Activated CD4-positive, alpha-beta T cell treated with anti-CD3 and anti-CD28 coated beads, Interleukin-2, amount 10 ng/mL, durations not matched to agents 24 days and 14 days (primary cell): ENCODE measurements around the gene LCE1A. TPM values are rescaled to one million over a fixed set of nuclear protein-coding genes. Genes with fewer than 3 reads are reported as not detected.

ENCODE experiments used
- DNase-seq: peaks from one replicate; pipeline ENCODE4 v3.0.0; 2022
- H3K27ac Mint-ChIP-seq: one replicate; pipeline ENCODE4 v1.8.0; 2022; ENCODE audit warnings: mild to moderate bottlenecking, mixed read lengths
- H3K27me3 Mint-ChIP-seq: one replicate; pipeline ENCODE4 v1.8.0; 2022; ENCODE audit warnings: mixed read lengths
- H3K36me3 Mint-ChIP-seq: one replicate; pipeline ENCODE4 v1.8.0; 2022; ENCODE audit warnings: low read depth, mild to moderate bottlenecking, mixed read lengths
- H3K4me1 Mint-ChIP-seq: one replicate; pipeline ENCODE4 v1.8.0; 2021; ENCODE audit warnings: mixed read lengths
- H3K4me3 Mint-ChIP-seq: one replicate; pipeline ENCODE4 v1.8.0; 2022; ENCODE audit warnings: mild to moderate bottlenecking, moderate library complexity, mixed read lengths
- H3K9me3 Mint-ChIP-seq: one replicate; pipeline ENCODE4 v1.8.0; 2021; ENCODE audit warnings: mixed read lengths
- intact Hi-C: fragments of 100-400 bp; cut with micrococcal nuclease; formaldehyde crosslinking; loops from one replicate; pipeline ENCODE4 v1.15.1; 2023
- total RNA-seq: library from RNA; stranded (reverse); gene quantifications from 2 replicates; pipeline ENCODE4 v1.2.3, GENCODE V29; 2022

Gene LCE1A, protein sequence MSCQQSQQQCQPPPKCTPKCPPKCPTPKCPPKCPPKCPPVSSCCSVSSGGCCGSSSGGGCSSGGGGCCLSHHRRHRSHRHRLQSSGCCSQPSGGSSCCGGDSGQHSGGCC
- not detected in 2 replicates for total RNA-seq

GRCh38 chr1:152827173-152827572 lies at the start of gene LCE1A:
Gene LCE1A (plus strand): TSS chr1:152827473. CDS start chr1:152827473, 0 bp downstream.
- no peak for DNase-seq
- Mint-ChIP-seq H3K27me3 (peaks cover 8% of the 10 kb centered on the region), H3K36me3 (no peaks in the 10 kb centered on the region), H3K4me1 (no peaks in the 10 kb centered on the region), H3K4me3 (no peak within 1 kb of the TSS), H3K27ac (no peak within 1 kb of the TSS), H3K9me3 (no peaks in the 10 kb centered on the region)
- intact Hi-C loops = no loop called here

DNA sequence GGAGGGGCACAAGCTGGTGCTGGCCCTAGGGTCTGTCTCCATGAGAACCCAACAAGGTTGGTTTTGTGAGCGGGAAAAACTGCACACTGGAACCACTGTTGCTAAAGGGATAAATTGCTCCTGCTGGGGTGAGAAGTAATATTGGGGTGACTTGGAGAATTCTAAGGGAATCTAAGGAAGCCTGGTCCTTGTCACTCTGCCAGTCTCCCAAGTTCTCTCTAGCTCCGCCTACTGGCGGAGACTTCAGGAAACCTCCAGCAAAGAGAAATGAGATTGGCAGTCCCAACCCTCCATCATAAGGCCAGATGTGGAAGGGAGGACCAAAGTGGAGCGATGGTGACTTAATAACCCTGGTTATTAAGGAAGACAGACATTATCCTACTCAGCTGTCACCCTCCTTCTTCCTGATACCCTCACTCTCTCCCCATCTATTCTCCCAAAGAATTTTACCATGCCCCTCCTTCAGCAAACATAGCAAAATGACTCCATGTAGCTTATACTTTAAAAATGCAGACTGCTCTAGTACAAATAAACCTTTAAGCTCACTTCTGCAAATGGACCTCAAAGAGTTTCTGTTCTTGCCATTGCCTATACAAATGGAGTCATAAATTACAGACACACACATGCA lies 49.6 kb upstream of the LCE1A start:
- H3K4me3 Mint-ChIP-seq = no peak overlapping the region
- no peak overlapping the region for H3K27ac Mint-ChIP-seq
- peaks cover 5% of the 10 kb centered on the region for H3K27me3 Mint-ChIP-seq
- H3K36me3 Mint-ChIP-seq = no peaks in the 10 kb centered on the region
- no peaks in the 10 kb centered on the region for H3K9me3 Mint-ChIP-seq
- DNase-seq = no peak
- intact Hi-C loops = no loop called here
- no peaks in the 10 kb centered on the region for H3K4me1 Mint-ChIP-seq

DNA sequence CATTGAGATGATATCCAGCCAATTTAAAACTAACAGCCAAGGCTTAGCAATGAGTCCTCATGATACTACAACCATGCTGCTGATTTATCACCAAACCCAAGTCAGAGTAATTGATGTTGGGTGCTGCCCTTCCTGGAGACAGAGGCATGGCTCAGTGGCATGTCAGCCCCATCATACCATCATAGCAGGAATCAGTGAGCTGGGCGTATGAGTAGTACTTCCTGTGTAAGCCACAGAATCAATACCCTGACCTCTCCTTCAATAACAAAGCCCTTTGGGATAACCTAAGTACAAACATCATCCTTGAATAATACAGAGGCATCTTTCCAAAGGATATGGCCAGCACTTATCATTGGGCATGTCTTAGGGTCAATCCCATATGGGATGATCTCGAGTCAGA lies 44.2 kb upstream of the LCE1A start:
- H3K36me3 Mint-ChIP-seq = no peaks in the 10 kb centered on the region
- no peak overlapping the region for H3K27ac Mint-ChIP-seq
- DNase-seq = no peak
- peaks cover 9% of the 10 kb centered on the region for H3K27me3 Mint-ChIP-seq
- no peak overlapping the region for H3K4me3 Mint-ChIP-seq
- no peaks in the 10 kb centered on the region for H3K4me1 Mint-ChIP-seq
- H3K9me3 Mint-ChIP-seq = no peaks in the 10 kb centered on the region
- intact Hi-C loops = no loop called here

DNA sequence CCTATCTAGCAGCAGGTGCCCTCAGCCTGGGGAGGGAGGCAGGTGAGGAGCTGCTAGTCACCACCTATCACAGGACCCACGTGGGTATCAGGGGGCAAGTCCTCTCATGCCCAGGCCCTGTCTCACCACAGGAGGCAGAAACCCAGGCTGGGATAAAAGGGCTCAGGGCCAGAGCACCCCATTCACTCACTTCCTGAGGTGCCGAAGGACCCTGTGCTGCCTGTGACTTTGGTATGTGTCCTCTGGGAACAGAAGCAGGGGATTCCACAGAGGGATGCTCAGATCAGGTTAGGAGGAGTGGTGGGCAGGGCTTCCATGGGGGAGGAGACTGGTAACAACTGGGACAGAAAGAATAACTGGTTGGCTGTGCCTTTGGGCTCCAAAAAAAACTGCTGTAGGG lies 41.2 kb upstream of the LCE1A start, which contains the start of gene LCE1E:
Gene LCE1E, plus strand, starts transcription at position 181 of the 400 bp plus-strand sequence. CDS start 1,043 bp downstream, outside the sequence.
- no peaks in the 10 kb centered on the region for H3K36me3 Mint-ChIP-seq
- H3K27me3 Mint-ChIP-seq = peaks cover 5% of the 10 kb centered on the region
- intact Hi-C loops = no loop called here
- no peak within 1 kb of the TSS for H3K27ac Mint-ChIP-seq
- H3K4me1 Mint-ChIP-seq = no peaks in the 10 kb centered on the region
- no peak within 1 kb of the TSS for H3K4me3 Mint-ChIP-seq
- peak; percentile 45 for DNase-seq
- H3K9me3 Mint-ChIP-seq = no peaks in the 10 kb centered on the region

- Mint-ChIP-seq H3K36me3 (no peaks in the 10 kb centered on the region), H3K27me3 (peaks cover 11% of the 10 kb centered on the region), H3K4me3 (no peak overlapping the region), H3K4me1 (no peaks in the 10 kb centered on the region), H3K9me3 (no peaks in the 10 kb centered on the region), H3K27ac (no peak overlapping the region)
- DNase-seq = no peak
- intact Hi-C loops = no loop called here
These were observed 31.6 kb upstream of the LCE1A start for GRCh38 chr1:152795686-152796085.

DNA sequence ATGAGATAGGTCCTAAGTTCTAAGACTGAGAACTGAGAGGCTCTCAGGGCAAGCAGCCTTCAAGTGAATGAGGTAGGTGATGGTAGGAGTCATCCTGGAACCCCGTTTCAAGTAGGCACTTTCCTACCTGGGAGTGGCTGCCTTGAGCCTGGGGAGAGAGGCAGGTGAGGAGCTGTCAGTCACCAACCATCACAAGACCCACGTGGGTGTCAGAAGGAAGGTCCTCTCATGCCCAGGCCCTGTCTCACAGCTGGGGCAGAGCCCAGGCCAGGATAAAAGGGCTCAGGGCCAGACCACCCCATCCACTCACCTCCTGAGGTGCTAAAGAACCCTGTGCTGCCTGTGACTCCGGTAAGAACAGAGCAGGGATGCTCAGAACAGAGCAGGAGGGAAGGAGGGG lies 30.9 kb upstream of the LCE1A start, which contains the start of gene LCE1D:
Gene LCE1D, plus strand, starts transcription at position 301 of the 400 bp plus-strand sequence. CDS start 1,074 bp downstream, outside the sequence.
- no peaks in the 10 kb centered on the region for H3K9me3 Mint-ChIP-seq
- intact Hi-C loops = no loop called here
- DNase-seq = no peak
- no peak within 1 kb of the TSS for H3K4me3 Mint-ChIP-seq
- H3K27me3 Mint-ChIP-seq = peaks cover 14% of the 10 kb centered on the region
- H3K36me3 Mint-ChIP-seq = no peaks in the 10 kb centered on the region
- no peaks in the 10 kb centered on the region for H3K4me1 Mint-ChIP-seq
- H3K27ac Mint-ChIP-seq = no peak within 1 kb of the TSS

DNA sequence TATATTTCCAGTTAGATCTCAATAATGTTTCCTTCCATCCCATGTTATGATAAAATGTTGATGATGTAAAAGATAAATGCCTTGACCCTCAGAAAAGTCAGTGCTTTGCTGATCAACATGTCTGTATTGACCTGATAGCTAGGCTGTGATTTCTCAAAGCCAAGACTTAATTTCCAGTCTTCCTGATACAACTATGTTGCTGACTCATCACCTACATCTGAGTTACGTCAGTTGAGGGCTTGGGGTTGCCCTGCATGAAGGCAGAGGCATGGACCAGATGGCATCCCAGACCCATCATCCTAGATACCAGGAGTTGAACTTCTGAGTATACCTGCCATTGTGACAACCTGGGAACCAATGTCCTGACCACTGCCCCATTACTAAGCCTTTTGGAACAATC lies 25.9 kb upstream of the LCE1A start:
- no peaks in the 10 kb centered on the region for H3K36me3 Mint-ChIP-seq
- no peaks in the 10 kb centered on the region for H3K4me1 Mint-ChIP-seq
- peaks cover 20% of the 10 kb centered on the region for H3K27me3 Mint-ChIP-seq
- H3K9me3 Mint-ChIP-seq = no peaks in the 10 kb centered on the region
- intact Hi-C loops = no loop called here
- DNase-seq = no peak
- no peak overlapping the region for H3K4me3 Mint-ChIP-seq
- no peak overlapping the region for H3K27ac Mint-ChIP-seq

- intact Hi-C loops = no loop called here
- Mint-ChIP-seq H3K9me3 (no peaks in the 10 kb centered on the region), H3K27ac (no peak within 1 kb of the TSS), H3K36me3 (no peaks in the 10 kb centered on the region), H3K4me1 (no peaks in the 10 kb centered on the region), H3K27me3 (peaks cover 8% of the 10 kb centered on the region), H3K4me3 (no peak within 1 kb of the TSS)
- no peak for DNase-seq
These were observed 20.7 kb upstream of the LCE1A start, which contains the start of gene LCE1C for GRCh38 chr1:152806576-152806975. Gene LCE1C (minus strand): TSS chr1:152806651. CDS start chr1:152805478, 1,173 bp downstream.

DNA sequence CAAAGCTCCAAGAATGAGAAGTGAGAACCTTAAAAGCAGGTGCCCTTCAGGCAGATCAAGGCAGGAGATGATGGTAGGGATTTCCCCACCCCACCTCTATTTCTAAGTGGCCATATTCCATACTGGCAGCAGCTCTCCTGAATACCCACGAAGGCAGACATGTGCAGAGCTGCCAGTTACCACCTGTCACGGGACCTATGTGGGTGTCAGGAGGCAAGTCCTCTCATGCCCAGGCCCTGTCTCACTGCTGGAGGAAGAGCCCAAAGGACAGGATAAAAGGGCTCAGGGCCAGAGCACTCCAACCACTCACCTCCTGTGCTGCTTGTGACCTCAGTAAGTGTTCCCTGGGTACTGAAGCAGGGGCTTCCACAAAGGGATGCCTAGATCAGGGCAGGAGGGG lies 16.2 kb upstream of the LCE1A start:
- Mint-ChIP-seq H3K36me3 (no peaks in the 10 kb centered on the region), H3K9me3 (no peaks in the 10 kb centered on the region), H3K27ac (no peak overlapping the region), H3K27me3 (peaks cover 3% of the 10 kb centered on the region), H3K4me1 (no peaks in the 10 kb centered on the region), H3K4me3 (no peak overlapping the region)
- DNase-seq = no peak
- intact Hi-C loops = no loop called here

- no peak within 1 kb of the TSS for H3K27ac Mint-ChIP-seq
- H3K4me3 Mint-ChIP-seq = no peak within 1 kb of the TSS
- no peaks in the 10 kb centered on the region for H3K9me3 Mint-ChIP-seq
- DNase-seq = no peak
- intact Hi-C loops = no loop called here
- H3K4me1 Mint-ChIP-seq = no peaks in the 10 kb centered on the region
- peaks cover 3% of the 10 kb centered on the region for H3K27me3 Mint-ChIP-seq
- no peaks in the 10 kb centered on the region for H3K36me3 Mint-ChIP-seq
These were observed 15.6 kb upstream of the LCE1A start, which contains the start of gene LCE1B for GRCh38 chr1:152811671-152812070. Gene LCE1B (plus strand): TSS chr1:152811971. CDS start chr1:152812447, 476 bp downstream.

- Mint-ChIP-seq H3K27ac (no peak overlapping the region), H3K9me3 (no peaks in the 10 kb centered on the region), H3K4me1 (no peaks in the 10 kb centered on the region), H3K4me3 (no peak overlapping the region), H3K27me3 (peaks cover 5% of the 10 kb centered on the region), H3K36me3 (no peaks in the 10 kb centered on the region)
- intact Hi-C loops = no loop called here
- no peak for DNase-seq
These were observed 10.0 kb upstream of the LCE1A start for GRCh38 chr1:152817309-152817708.

DNA sequence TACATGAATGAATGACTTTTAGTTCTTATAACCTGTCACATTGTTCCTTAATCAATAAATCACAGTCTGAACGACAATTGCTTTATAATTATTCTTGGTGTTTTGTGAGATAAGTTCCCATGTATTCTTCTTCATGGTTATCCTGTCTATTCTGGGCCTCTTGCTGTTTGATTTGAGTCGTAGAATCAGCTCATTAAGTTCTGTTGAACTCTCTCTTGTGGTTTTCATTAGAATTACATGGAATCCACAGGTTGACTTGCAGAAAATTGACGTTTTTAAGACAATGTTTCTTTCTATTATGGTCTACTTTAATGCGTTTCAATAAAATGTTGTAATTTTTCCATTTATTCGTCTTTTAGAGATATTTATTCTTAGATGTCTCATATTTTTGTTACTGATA lies 4.0 kb upstream of the LCE1A start:
- intact Hi-C loops = no loop called here
- H3K27ac Mint-ChIP-seq = no peak overlapping the region
- H3K9me3 Mint-ChIP-seq = no peaks in the 10 kb centered on the region
- H3K27me3 Mint-ChIP-seq = peaks cover 12% of the 10 kb centered on the region
- no peaks in the 10 kb centered on the region for H3K4me1 Mint-ChIP-seq
- no peak overlapping the region for H3K4me3 Mint-ChIP-seq
- no peaks in the 10 kb centered on the region for H3K36me3 Mint-ChIP-seq
- DNase-seq = no peak

DNA sequence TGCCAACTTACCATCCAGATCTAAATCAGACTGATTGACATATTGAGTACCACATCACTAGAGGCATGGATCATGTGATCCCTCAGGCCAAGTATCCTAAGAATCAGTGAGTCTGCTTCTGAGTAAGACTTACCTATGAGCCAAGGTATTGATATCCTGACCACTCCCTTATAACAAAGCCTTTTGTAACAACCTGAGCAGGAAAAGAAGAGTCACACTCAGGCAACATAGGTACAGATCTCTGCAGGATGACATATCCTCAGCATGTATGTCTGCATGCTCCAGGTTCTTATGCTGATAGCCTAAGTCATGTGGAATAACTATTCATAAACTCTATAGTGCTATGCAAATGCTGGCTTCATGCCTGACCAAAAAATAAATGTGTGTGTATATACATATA lies 2.3 kb upstream of the LCE1A start:
- Mint-ChIP-seq H3K27me3 (peaks cover 12% of the 10 kb centered on the region), H3K9me3 (no peaks in the 10 kb centered on the region), H3K4me3 (no peak overlapping the region), H3K27ac (no peak overlapping the region), H3K36me3 (no peaks in the 10 kb centered on the region), H3K4me1 (no peaks in the 10 kb centered on the region)
- intact Hi-C loops = no loop called here
- DNase-seq = no peak

GRCh38 chr1:152836870-152837269 lies 9.6 kb downstream of the LCE1A start:
- no peak overlapping the region for H3K27ac Mint-ChIP-seq
- no peaks in the 10 kb centered on the region for H3K4me1 Mint-ChIP-seq
- no peak overlapping the region for H3K4me3 Mint-ChIP-seq
- H3K9me3 Mint-ChIP-seq = no peaks in the 10 kb centered on the region
- H3K36me3 Mint-ChIP-seq = no peaks in the 10 kb centered on the region
- intact Hi-C loops = no loop called here
- DNase-seq = no peak
- H3K27me3 Mint-ChIP-seq = no peaks in the 10 kb centered on the region

GRCh38 chr1:152842556-152842955 lies 15.3 kb downstream of the LCE1A start, which contains the start of gene LCE6A:
Gene LCE6A (plus strand): TSS chr1:152842856. CDS start chr1:152843521, 665 bp downstream.
- DNase-seq = no peak

More at GRCh38 chr1:152842556-152842955, 15.3 kb downstream of the LCE1A start, which contains the start of gene LCE6A:
- peaks cover 1% of the 10 kb centered on the region for H3K27me3 Mint-ChIP-seq
- no peaks in the 10 kb centered on the region for H3K4me1 Mint-ChIP-seq
- no peak within 1 kb of the TSS for H3K27ac Mint-ChIP-seq
- intact Hi-C loops = no loop called here
- no peaks in the 10 kb centered on the region for H3K36me3 Mint-ChIP-seq
- no peak within 1 kb of the TSS for H3K4me3 Mint-ChIP-seq
- H3K9me3 Mint-ChIP-seq = no peaks in the 10 kb centered on the region
